GM12873 (cell line): ENCODE results near the gene THAP11.
A peak's percentile ranks its signal among the peaks of the same experiment; 100 is the strongest.

Experiments
- TF ChIP-seq, protein P1 (sequence below): IDR thresholded peaks from 2 replicates; pipeline ENCODE4 v1.5.1; 2012; ENCODE audit warnings: low read depth, mild to moderate bottlenecking, moderate library complexity, low read length, control low read depth; ENCODE audit not compliant: insufficient read depth; ENCODE audit errors: missing control alignments

Gene THAP11

GRCh38 chr16:67881621-67882161 is 39.6 kb downstream of the THAP11 start:
- TF ChIP-seq, protein P1, sequence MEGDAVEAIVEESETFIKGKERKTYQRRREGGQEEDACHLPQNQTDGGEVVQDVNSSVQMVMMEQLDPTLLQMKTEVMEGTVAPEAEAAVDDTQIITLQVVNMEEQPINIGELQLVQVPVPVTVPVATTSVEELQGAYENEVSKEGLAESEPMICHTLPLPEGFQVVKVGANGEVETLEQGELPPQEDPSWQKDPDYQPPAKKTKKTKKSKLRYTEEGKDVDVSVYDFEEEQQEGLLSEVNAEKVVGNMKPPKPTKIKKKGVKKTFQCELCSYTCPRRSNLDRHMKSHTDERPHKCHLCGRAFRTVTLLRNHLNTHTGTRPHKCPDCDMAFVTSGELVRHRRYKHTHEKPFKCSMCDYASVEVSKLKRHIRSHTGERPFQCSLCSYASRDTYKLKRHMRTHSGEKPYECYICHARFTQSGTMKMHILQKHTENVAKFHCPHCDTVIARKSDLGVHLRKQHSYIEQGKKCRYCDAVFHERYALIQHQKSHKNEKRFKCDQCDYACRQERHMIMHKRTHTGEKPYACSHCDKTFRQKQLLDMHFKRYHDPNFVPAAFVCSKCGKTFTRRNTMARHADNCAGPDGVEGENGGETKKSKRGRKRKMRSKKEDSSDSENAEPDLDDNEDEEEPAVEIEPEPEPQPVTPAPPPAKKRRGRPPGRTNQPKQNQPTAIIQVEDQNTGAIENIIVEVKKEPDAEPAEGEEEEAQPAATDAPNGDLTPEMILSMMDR: no peak

GRCh38 chr16:67882374-67883145 is 40.4 kb downstream of the THAP11 start:
- TF ChIP-seq, protein P1: no peak

DNA sequence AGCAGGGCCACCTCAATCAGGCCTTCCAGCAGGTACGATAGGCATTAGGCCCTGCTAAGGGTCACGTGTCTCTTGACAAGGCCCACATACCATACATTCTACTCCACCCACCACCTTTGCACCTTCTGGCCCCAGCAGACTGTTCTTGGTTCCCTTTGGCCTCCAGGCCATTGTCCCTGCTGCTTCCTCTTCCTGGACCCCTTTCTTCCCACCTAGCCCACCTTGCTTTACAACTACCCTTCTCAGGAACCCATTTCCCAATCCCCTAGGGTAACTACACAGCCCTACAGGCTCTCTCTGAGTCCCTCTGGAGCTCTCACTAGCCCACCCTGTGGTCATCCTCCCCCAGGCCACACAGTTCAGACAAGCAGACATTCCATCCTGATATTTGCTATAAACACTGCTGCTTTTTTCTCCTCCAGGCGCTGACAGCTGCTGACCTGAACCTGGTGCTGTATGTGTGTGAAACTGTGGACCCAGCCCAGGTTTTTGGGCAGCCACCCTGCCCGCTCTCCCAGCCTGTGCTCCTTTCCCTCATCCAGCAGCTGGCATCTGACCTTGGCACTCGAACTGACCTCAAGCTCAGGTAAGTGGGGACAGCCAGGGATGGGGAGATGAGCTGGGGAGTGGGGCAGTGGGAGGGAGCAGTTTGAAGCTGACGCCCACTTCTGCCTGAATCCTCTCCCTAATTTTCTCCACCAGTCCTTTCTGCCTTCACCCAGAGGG is 41.2 kb downstream of the THAP11 start:
- TF ChIP-seq, protein P1: no peak

GRCh38 chr16:67883872-67884261 is 41.7 kb downstream of the THAP11 start:
- TF ChIP-seq, protein P1: peak; percentile 94

GRCh38 chr16:67884684-67885083 is 42.6 kb downstream of the THAP11 start, which contains the start of gene NRN1L:
NRN1L (plus strand) TSS chr16:67884885; CDS start chr16:67884904, 19 bp downstream.
- TF ChIP-seq, protein P1: no peak

- TF ChIP-seq, protein P1: no peak
These were observed 43.4 kb downstream of the THAP11 start for GRCh38 chr16:67885545-67885944.

DNA sequence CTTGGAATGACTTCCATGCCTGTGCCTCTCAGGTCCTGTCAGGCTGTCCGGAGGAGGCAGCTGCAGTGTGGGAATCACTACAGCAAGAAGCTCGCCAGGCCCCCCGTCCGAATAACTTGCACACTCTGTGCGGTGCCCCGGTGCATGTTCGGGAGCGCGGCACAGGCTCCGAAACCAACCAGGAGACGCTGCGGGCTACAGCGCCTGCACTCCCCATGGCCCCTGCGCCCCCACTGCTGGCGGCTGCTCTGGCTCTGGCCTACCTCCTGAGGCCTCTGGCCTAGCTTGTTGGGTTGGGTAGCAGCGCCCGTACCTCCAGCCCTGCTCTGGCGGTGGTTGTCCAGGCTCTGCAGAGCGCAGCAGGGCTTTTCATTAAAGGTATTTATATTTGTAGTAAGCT is 43.9 kb downstream of the THAP11 start:
- TF ChIP-seq, protein P1: no peak
